Testis (tissue), 2 donors: ENCODE measurements around the gene C2CD4D.

ENCODE experiments used
- CTCF ChIP-seq, 3 experiments: fragments of 450-650 bp in 2 of 3; fragments of 200-600 bp in 1 of 3; sonication (generic) in 1 of 3; IDR thresholded peaks; one replicate each; pipeline ENCODE4 v1.5.1; 2016 to 2019; ENCODE audit warnings: antibody characterized with exemption in 3 of 3, mild to moderate bottlenecking in 2 of 3, moderate library complexity in 1 of 3
- POLR2A ChIP-seq: fragments of 450-650 bp; IDR thresholded peaks from one replicate; pipeline ENCODE4 v1.6.1; 2017; ENCODE audit warnings: antibody characterized with exemption, mild to moderate bottlenecking, moderate library complexity

- TF ChIP-seq CTCF (IDR thresholded peaks at IDR 0.05) (no peak), POLR2A (no peak)
Observed at GRCh38 chr1:151882466-151882865, 42.8 kb upstream of the C2CD4D start.
